Glutamatergic neuron (in vitro differentiated cells): ENCODE measurements around the gene PIP5K1B. TPM values are rescaled to one million over a fixed set of nuclear protein-coding genes. Genes with fewer than 3 reads are reported as not detected.

Source experiments
- DNase-seq: peaks from one replicate; pipeline ENCODE4 v3.0.0; 2022
- H3K27ac Mint-ChIP-seq: one replicate; pipeline ENCODE4 v1.8.0; 2020; ENCODE audit warnings: mild to moderate bottlenecking, mixed read lengths, inconsistent platforms; ENCODE audit not compliant: unreplicated experiment
- H3K27me3 Mint-ChIP-seq: one replicate; pipeline ENCODE4 v1.8.0; 2020; ENCODE audit warnings: mild to moderate bottlenecking, moderate library complexity, mixed read lengths, inconsistent platforms; ENCODE audit not compliant: unreplicated experiment
- H3K36me3 Mint-ChIP-seq: one replicate; pipeline ENCODE4 v1.8.0; 2020; ENCODE audit warnings: mild to moderate bottlenecking, mixed read lengths, inconsistent platforms; ENCODE audit not compliant: unreplicated experiment
- H3K4me1 Mint-ChIP-seq: one replicate; pipeline ENCODE4 v1.8.0; 2020; ENCODE audit warnings: mild to moderate bottlenecking, low read depth, mixed read lengths, inconsistent platforms; ENCODE audit not compliant: unreplicated experiment
- H3K4me3 Mint-ChIP-seq: one replicate; pipeline ENCODE4 v1.8.0; 2020; ENCODE audit warnings: mild to moderate bottlenecking, mixed read lengths, inconsistent platforms; ENCODE audit not compliant: unreplicated experiment
- H3K9me3 Mint-ChIP-seq: one replicate; pipeline ENCODE4 v1.8.0; 2020; ENCODE audit warnings: mild to moderate bottlenecking, moderate library complexity, mixed read lengths, inconsistent platforms; ENCODE audit not compliant: unreplicated experiment
- total RNA-seq: library from RNA; stranded (reverse); fragmentation: NEBNext Ultra II Directional; extraction: Animal tissue kit (Norgen Biotek cat#: 25700); gene quantifications from one replicate; pipeline ENCODE4 v1.2.1, GENCODE V29; 2021; ENCODE audit not compliant: unreplicated experiment
- TF ChIP-seq, protein P1 (sequence below): fragments of 200-600 bp; sonication (generic); IDR thresholded peaks from one replicate; pipeline ENCODE4 v1.5.0; 2021; ENCODE audit not compliant: partially characterized antibody, unreplicated experiment

The PIP5K1B gene
- total RNA-seq, 1 donor from 2014 or later = 0.27 TPM

DNA sequence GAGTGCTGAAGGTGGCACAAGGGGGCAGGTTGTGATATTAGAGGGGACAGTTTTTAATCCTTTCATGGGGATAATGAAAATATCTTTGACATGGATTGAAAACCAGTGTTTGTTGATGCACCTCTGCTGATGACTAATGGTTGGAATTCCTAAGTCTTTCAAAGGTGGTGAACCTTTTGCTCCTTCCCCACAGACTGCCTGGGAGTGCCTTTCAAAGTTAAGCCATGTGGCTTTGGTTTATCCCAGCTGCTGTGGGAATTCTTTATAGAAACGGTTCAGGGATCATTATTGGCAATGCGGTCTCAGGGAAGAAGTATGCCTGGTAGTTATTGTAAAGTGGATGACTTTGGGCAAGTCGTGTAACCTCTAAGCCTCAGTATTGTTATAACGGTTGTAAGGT, 45.7 kb downstream of the PIP5K1B start:
- no peaks in the 10 kb centered on the region for H3K36me3 Mint-ChIP-seq
- H3K4me3 Mint-ChIP-seq = no peak overlapping the region
- TF ChIP-seq, protein P1, sequence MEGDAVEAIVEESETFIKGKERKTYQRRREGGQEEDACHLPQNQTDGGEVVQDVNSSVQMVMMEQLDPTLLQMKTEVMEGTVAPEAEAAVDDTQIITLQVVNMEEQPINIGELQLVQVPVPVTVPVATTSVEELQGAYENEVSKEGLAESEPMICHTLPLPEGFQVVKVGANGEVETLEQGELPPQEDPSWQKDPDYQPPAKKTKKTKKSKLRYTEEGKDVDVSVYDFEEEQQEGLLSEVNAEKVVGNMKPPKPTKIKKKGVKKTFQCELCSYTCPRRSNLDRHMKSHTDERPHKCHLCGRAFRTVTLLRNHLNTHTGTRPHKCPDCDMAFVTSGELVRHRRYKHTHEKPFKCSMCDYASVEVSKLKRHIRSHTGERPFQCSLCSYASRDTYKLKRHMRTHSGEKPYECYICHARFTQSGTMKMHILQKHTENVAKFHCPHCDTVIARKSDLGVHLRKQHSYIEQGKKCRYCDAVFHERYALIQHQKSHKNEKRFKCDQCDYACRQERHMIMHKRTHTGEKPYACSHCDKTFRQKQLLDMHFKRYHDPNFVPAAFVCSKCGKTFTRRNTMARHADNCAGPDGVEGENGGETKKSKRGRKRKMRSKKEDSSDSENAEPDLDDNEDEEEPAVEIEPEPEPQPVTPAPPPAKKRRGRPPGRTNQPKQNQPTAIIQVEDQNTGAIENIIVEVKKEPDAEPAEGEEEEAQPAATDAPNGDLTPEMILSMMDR = no peak
- H3K4me1 Mint-ChIP-seq = no peaks in the 10 kb centered on the region
- no peak for DNase-seq
- H3K9me3 Mint-ChIP-seq = no peaks in the 10 kb centered on the region
- H3K27ac Mint-ChIP-seq = no peak overlapping the region
- H3K27me3 Mint-ChIP-seq = no peaks in the 10 kb centered on the region

DNA sequence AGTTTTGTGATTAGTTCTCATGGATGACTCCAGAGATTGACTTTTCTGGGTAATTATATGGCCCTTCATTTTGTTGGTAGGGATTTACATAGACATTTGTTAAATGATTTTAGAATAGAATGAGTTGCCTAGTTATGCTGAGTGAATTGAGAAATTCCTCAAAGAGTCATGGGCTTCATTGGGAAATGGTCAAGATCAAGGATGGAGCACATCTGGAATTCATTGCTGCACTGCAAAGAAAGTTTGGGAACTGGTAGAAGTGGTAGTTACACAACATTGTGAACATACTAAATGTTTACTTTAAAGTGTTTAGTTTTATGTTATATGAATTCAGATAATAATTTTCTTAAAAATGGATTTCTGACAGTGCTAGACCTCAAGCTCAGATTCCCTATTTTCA, 46.5 kb downstream of the PIP5K1B start:
- H3K4me1 Mint-ChIP-seq = no peaks in the 10 kb centered on the region
- H3K27ac Mint-ChIP-seq = no peak overlapping the region
- H3K27me3 Mint-ChIP-seq = no peaks in the 10 kb centered on the region
- no peak for DNase-seq
- H3K9me3 Mint-ChIP-seq = no peaks in the 10 kb centered on the region
- TF ChIP-seq, protein P1 = no peak
- H3K36me3 Mint-ChIP-seq = no peaks in the 10 kb centered on the region
- no peak overlapping the region for H3K4me3 Mint-ChIP-seq

DNA sequence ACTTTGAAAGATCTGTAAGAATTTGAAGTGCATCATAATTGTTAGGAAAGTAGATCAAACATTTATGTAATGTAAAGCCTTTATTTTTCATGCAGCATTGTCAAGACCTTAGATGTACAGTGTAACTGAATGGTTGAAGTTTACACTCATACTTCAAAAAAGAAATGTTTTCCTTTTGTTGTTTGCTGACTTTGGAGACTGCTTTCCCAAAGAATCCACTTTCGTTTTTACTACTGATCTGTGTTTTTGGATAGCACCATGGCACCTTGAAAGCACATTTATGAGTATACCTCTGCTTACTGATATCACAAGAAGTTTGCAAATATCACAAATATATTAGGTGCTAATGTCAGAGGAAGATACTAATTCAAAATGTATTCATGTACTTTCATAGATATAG, 50.0 kb downstream of the PIP5K1B start:
- Mint-ChIP-seq H3K36me3 (no peaks in the 10 kb centered on the region), H3K4me1 (no peaks in the 10 kb centered on the region), H3K27ac (no peak overlapping the region), H3K4me3 (no peak overlapping the region), H3K27me3 (no peaks in the 10 kb centered on the region), H3K9me3 (no peaks in the 10 kb centered on the region)
- TF ChIP-seq, protein P1 = no peak
- DNase-seq = no peak

DNA sequence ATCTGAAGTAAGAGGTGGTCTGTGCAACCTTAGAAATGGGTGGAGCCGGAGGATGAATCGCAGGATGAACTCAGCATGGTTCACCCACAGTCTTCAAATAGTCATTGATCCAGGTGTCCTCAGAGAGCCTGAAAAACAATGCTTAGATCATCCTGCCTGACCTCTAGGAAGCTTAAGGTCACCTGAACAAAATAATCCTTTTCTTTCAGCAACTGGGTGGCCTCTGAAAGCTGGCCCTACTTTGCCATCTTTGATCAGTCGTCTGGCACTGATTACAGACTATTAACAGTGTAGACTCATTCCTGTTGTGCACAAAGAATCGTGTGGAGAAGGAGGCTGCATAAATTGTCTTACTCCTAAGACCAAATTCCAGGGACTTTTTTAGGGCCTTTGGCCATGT, 50.7 kb downstream of the PIP5K1B start:
- no peaks in the 10 kb centered on the region for H3K36me3 Mint-ChIP-seq
- no peaks in the 10 kb centered on the region for H3K27me3 Mint-ChIP-seq
- no peaks in the 10 kb centered on the region for H3K4me1 Mint-ChIP-seq
- H3K9me3 Mint-ChIP-seq = no peaks in the 10 kb centered on the region
- no peak overlapping the region for H3K4me3 Mint-ChIP-seq
- H3K27ac Mint-ChIP-seq = no peak overlapping the region
- no peak for DNase-seq
- TF ChIP-seq, protein P1 = no peak

DNA sequence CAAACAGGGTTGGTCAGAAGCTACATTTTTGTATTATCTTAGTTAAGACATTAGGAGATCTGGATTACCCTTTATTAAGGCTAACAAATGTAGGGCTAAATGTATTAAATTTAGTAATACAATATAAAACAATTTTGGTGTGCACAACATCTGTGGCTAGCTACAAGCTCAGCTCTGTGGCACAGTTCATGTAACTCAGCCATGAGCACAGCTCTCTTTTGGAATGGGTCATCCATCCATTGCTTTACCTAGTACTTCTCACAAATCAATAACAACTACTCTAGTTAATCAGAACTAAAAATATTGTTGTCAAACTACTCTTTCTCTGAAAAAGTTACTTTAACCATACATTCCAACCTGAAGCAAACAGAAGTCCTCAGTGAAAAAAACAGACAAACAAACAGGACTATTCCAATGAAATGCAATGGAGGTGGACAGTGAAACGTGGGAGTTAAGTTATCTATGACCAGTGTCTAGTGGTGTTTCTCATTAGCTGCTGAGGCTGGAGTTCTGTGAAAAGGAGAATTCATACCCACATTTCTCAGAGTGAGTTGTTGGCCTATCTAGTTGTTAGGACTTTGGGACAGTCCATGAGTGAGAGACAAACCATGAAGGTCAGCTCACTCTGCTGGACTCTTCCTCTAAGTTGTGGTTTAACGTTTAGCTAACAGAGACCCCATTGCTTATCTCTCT, 55.1 kb downstream of the PIP5K1B start:
- H3K27me3 Mint-ChIP-seq = no peaks in the 10 kb centered on the region
- TF ChIP-seq, protein P1 = no peak
- H3K9me3 Mint-ChIP-seq = no peaks in the 10 kb centered on the region
- H3K36me3 Mint-ChIP-seq = no peaks in the 10 kb centered on the region
- no peak for DNase-seq
- H3K27ac Mint-ChIP-seq = no peak overlapping the region
- no peak overlapping the region for H3K4me3 Mint-ChIP-seq
- no peaks in the 10 kb centered on the region for H3K4me1 Mint-ChIP-seq
